ENCODE data around the gene RUNX1. TPM values are rescaled to one million over a fixed set of nuclear protein-coding genes. Genes with fewer than 3 reads are reported as not detected.

Gene RUNX1
- total and polyA plus RNA-seq, 2 of the 13 experiments (the other 11 are each of a cell fraction or from before 2014, with no cell fraction given): 5.4 to 6.4 TPM

DNA sequence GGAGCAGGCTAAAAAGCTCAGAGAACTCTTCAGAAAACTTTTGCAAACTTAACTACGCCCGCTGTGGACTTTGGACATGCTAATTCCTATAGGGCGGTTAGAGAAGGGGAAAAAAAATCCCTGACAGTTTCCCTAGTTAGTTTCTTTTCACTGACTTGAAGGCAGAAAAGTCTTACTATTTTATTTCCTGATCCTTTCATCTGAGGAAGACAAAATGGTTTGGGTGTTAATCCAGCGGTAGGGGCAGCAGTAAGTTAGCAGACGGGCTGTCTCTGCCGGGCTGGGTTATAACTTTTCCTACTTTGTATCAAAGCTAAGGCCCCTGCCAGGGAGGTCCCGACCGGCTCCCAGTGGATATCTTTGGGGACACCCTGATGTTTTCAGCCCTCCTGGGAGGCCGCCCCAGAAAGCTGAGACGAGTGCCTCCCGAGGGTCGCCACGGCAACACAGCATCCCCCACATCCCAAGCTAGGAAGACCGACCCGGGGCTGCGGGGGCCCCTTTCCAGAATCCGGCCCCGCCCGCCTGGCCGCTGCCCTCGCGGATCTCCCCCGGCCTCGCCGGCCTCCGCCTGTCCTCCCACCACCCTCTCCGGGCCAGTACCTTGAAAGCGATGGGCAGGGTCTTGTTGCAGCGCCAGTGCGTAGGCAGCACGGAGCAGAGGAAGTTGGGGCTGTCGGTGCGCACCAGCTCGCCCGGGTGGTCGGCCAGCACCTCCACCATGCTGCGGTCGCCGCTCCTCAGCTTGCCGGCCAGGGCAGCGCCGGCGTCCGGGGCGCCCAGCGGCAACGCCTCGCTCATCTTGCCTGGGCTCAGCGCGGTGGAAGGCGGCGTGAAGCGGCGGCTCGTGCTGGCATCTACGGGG, 162.6 kb downstream of the RUNX1 start (continued):
- TF ChIP-seq MYPOP (CRISPR knock-in tag; IDR thresholded peaks at IDR 0.05) (0 out of 2 replicates have a peak, but pooled peaks have one; percentile 45), ZNF574 (CRISPR knock-in tag; IDR thresholded peaks at IDR 0.05) (no peak), PITX1 (CRISPR knock-in tag; IDR thresholded peaks at IDR 0.05) (no peak), ZMAT5 (CRISPR knock-in tag; IDR thresholded peaks at IDR 0.05; ENCODE audit: borderline replicate concordance, low read depth) (no peak), GABPB1 (CRISPR knock-in tag; IDR thresholded peaks at IDR 0.05) (peak; percentile 57; the same call in 1 of the 2 replicates), ZNF761 (CRISPR knock-in tag; conservative IDR thresholded peaks at IDR 0.05) (no peak), RORA (CRISPR knock-in tag; IDR thresholded peaks at IDR 0.05) (no peak), ZNF614 (CRISPR knock-in tag; IDR thresholded peaks at IDR 0.05; ENCODE audit: borderline replicate concordance) (no peak), HNRNPUL1 (IDR thresholded peaks at IDR 0.05; ENCODE audit: low read depth, low read length) (no peak), DNMT3B (CRISPR knock-in tag; conservative IDR thresholded peaks at IDR 0.05) (no peak), ZNF530 (CRISPR knock-in tag; IDR thresholded peaks at IDR 0.05; ENCODE audit: low read depth) (no peak), ZNF800 (CRISPR knock-in tag; IDR thresholded peaks at IDR 0.05) (peak; percentile 37; the same call in 1 of the 2 replicates), RNF219 (CRISPR knock-in tag; IDR thresholded peaks at IDR 0.05) (no peak)
- TF ChIP-seq, protein P1, sequence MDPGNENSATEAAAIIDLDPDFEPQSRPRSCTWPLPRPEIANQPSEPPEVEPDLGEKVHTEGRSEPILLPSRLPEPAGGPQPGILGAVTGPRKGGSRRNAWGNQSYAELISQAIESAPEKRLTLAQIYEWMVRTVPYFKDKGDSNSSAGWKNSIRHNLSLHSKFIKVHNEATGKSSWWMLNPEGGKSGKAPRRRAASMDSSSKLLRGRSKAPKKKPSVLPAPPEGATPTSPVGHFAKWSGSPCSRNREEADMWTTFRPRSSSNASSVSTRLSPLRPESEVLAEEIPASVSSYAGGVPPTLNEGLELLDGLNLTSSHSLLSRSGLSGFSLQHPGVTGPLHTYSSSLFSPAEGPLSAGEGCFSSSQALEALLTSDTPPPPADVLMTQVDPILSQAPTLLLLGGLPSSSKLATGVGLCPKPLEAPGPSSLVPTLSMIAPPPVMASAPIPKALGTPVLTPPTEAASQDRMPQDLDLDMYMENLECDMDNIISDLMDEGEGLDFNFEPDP (CRISPR knock-in tag; conservative IDR thresholded peaks at IDR 0.05): no peak
- TF ChIP-seq, protein P2, sequence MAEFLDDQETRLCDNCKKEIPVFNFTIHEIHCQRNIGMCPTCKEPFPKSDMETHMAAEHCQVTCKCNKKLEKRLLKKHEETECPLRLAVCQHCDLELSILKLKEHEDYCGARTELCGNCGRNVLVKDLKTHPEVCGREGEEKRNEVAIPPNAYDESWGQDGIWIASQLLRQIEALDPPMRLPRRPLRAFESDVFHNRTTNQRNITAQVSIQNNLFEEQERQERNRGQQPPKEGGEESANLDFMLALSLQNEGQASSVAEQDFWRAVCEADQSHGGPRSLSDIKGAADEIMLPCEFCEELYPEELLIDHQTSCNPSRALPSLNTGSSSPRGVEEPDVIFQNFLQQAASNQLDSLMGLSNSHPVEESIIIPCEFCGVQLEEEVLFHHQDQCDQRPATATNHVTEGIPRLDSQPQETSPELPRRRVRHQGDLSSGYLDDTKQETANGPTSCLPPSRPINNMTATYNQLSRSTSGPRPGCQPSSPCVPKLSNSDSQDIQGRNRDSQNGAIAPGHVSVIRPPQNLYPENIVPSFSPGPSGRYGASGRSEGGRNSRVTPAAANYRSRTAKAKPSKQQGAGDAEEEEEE (CRISPR knock-in tag; IDR thresholded peaks at IDR 0.05; ENCODE audit: borderline replicate concordance): no peak

Data from HepG2 (cell line).